Left lobe of liver (tissue), 2 donors: Measurements from ENCODE around the gene SDC1. TPM values are rescaled to one million over a fixed set of nuclear protein-coding genes. Genes with fewer than 3 reads are reported as not detected.
"Not testable (repeated sequence)": the region's sequence is repeated elsewhere in the genome, so short reads cannot be mapped to it uniquely, and the experiment has no call there.

Experiments
- ATAC-seq: fragments of 200-7000 bp; cut with Tn5 transposase; one replicate; pipeline ENCODE4 v1.9.1; 2020; ENCODE audit warnings: mild to moderate bottlenecking, moderate library complexity
- DNase-seq: peaks from one replicate; pipeline ENCODE4 v3.0.0-alpha.2; 2020; ENCODE audit warnings: low spot score
- total RNA-seq: library from RNA; stranded (reverse); gene quantifications from one replicate; pipeline ENCODE4 v1.2.1, GENCODE V29; 2021
- donor health status: DM: no; HTN: no; CAD: no; lungs with moderate emphysema.
- donor health status: DM: no; HTN: yes; CAD: no.

Gene SDC1
- total RNA-seq, result 537 TPM

DNA sequence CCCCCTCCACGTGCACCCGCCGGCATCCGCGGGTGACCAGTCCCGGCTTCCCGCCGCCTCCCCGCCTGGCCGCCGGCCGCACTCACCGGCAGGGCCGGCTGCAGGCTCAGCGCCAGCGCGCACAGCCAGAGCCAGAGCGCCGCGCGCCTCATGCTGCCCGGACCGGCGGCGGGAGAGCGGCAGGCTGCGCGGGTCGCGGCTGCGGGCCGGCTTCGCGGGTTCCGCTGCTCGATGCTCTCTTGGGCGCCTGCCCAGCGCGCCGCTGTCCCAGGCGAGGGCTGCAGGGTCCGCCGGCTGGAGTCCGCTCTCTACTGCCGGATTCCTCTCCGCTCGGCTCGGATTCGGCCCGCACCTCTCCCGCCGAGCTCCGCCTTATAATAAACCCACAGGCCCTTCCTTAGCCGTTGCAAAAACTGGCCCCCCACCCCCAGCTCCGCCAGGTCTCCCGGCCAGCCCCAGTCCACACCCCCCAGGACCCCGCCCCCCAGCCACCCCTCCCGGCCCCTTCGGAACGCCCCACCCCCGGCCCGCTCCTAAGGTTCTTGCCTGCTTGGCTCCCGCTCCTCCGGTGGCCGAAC is at the start of gene SDC1:
Gene SDC1, minus strand, starts transcription at position 415 of the 578 bp plus-strand sequence. Its CDS starts 263 bp downstream, at position 152.
- DNase-seq (peak; percentile 91), ATAC-seq (peak; percentile 68)

DNA sequence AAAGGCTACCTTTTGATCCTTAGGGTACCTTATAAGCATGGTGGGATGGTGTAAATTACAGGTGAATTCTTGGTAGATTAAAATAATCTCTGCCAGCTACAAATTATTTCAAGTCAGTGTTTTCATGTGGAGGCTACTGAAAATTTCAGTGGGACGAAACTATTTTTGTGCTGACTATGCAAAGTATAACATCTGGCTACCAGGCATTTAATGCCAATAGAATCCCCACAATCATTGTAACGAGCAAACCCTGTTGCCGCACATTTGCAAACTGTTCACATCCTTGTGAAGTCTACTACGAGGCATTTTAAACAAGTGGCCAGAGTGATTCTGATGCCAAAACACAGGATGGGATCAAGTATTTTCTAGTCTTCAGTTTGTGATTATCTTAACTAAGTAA is 48.1 kb upstream of the SDC1 start:
- DNase-seq (no peak), ATAC-seq (no peak)

DNA sequence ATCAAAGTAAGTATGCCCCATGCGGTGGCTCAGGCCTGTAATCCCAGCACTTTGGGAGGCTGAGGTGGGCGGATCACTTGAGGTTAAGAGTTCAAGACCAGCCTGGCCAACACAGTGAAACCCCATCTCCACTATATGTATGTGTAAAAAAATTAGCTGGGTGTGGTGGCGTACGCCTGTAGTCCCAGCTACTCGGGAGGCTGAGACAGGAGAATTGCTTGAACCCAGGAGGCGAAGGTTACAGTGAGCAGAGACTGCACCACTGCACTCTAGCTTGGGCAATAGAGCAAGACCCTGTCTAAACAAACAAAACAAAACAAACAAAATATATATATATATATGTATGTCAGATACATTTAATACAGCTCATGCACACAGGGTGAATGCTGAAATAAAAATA is 43.4 kb upstream of the SDC1 start:
- ATAC-seq, result not testable (repeated sequence)

DNA sequence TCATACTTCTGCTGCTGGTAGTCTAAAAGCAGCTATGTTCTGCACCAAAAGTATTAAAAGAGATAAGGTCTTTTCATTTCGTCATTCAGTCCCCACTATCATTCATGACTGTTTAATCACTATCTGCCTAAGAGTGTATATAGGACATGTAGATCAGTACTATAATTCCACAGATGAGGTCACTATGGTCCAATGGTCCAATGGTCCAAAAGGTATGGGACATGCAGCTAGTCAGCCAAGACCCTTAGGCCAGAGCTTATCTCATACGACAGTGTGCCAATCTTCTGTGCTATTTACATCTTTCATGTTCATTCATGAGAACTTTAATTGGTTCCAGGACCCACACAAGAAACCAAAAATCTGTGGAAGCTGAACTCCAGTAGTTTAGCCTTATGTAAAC is 42.6 kb upstream of the SDC1 start:
- ATAC-seq (peak; percentile 32), DNase-seq (no peak)

More for the DNA sequence above, 43.4 kb upstream of the SDC1 start:
- not testable (repeated sequence) for DNase-seq

DNA sequence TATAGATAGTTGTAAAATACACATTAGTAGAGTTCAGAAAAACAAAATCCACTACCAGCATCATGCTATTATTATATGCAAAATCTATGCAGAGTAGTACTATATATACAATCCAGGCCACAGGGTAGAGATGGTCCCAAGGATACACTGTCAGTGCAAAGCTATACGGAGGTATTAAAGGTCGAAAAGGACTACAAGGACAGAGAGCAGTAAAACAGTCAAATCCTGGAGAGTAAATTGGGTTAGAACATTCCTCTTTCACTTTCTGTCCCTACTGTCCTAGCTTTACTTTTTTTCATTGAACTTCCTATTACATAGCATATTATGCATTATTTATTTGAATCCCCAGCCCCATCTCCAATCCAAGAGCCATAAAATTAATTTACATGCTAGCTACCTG is 39.7 kb upstream of the SDC1 start:
- ATAC-seq (peak; percentile 40), DNase-seq (no peak)

- ATAC-seq (no peak), DNase-seq (no peak)
Measured at GRCh38 chr2:20257411-20257810, 32.5 kb upstream of the SDC1 start.

DNA sequence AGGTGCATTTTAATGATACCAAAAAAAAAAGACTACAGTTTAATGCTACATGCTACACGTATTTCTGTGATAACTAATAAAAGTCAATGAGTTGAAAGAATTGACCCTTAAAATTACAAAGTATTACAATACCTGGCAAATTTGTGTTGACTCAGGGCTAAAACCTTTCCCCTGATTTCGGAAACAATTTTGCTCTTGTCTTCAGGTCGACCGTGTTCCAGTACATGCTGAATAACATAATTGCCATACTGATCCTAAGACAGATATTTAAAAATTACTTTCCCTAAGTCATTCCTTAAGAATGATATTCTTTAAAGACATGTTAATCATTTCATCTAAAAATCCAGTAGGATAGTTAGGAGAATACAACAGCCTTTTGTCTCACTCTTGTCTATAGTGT is 29.8 kb upstream of the SDC1 start:
- no peak for DNase-seq
- no peak for ATAC-seq

- ATAC-seq (no peak), DNase-seq (no peak)
Measured at GRCh38 chr2:20250436-20250835, 25.5 kb upstream of the SDC1 start.

GRCh38 chr2:20249170-20249569 is 24.2 kb upstream of the SDC1 start:
- DNase-seq, result no peak
- ATAC-seq, result no peak

GRCh38 chr2:20247084-20247483 is 22.2 kb upstream of the SDC1 start:
- ATAC-seq (no peak), DNase-seq (no peak)

DNA sequence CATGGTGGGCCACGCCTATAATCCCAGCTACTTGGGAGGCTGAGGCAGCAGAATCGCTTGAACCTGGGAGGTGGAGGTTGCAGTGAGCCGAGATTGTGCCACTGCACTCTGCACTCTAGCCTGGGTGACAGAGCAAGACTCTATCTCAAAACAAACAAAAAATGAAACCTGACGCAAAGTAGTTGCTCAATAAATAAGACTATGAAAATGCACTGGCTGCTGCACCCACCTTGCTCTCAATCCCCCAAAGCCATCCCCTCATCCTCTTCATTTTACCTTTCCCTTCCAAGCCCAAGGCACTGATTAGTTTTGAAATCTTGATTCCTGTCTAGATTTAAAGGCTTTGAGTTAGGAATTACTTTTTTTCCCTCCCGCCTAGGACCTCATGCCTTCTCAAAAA is 18.7 kb upstream of the SDC1 start:
- ATAC-seq, result peak; percentile 31
- DNase-seq, result not testable (repeated sequence)

GRCh38 chr2:20242727-20243377 is 17.9 kb upstream of the SDC1 start:
- ATAC-seq (peak; percentile 63), DNase-seq (no peak)

GRCh38 chr2:20241973-20242726 is 17.2 kb upstream of the SDC1 start:
- peak; percentile 24 for ATAC-seq
- DNase-seq, result no peak

DNA sequence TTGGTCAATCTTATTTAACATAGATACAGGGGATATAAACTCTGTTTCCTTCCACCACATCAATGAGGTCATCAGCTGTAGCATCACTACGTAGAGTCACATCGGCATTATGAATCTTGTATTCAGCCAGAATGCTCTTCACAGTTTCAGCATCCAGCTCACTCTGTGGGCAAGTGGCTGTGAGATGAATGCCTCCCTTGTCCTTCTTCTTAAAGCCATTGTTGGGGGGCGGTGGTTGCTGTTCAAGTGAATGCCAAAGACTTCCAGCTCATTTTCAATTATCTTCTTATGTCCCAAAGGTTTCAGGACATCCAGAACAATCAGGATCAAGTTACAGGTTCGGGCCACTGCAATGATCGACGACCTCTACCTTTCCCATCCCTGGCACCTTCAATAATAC is 15.4 kb upstream of the SDC1 start:
- not testable (repeated sequence) for ATAC-seq, DNase-seq

- ATAC-seq (no peak), DNase-seq (no peak)
Measured at GRCh38 chr2:20236496-20236895, 11.6 kb upstream of the SDC1 start.

GRCh38 chr2:20235655-20236305 is 10.8 kb upstream of the SDC1 start:
- no peak for DNase-seq
- ATAC-seq, result no peak

DNA sequence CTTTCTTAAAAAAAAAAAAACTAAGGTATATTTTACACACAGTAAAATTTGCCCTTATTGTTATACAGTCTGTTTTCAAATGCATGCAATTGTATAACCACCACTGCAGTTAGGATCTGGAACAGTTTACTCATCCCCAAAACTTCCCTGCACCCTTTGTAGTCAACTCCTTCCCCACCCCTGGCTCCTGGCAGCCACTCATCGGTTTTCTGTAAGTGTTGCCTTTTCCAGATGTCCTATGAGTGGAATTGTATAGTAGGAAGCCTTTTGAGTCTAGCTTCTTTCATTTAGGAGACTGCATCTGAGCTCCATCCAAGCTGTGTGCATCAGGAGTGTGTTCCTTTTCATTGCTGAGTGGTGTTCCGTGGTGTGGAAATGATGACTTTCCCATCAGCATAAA is 9.7 kb upstream of the SDC1 start:
- ATAC-seq, DNase-seq: not testable (repeated sequence)

GRCh38 chr2:20232837-20233207 is 7.9 kb upstream of the SDC1 start:
- ATAC-seq (no peak), DNase-seq (no peak)

GRCh38 chr2:20231598-20232026 is 6.7 kb upstream of the SDC1 start:
- ATAC-seq (peak; percentile 77), DNase-seq (no peak)

- DNase-seq (no peak), ATAC-seq (no peak)
Measured at GRCh38 chr2:20231159-20231558, 6.2 kb upstream of the SDC1 start.

GRCh38 chr2:20230114-20230425 is 5.1 kb upstream of the SDC1 start:
- ATAC-seq (no peak), DNase-seq (no peak)
